Large intestine (tissue), 3 donors: Measurements from ENCODE around the gene UCN2. TPM values are rescaled to one million over a fixed set of nuclear protein-coding genes. Genes with fewer than 3 reads are reported as not detected.

Source experiments
- DNase-seq, 2 donors: peaks; one replicate each; pipeline versions ENCODE4 v3.0.0 to v3.0.0-alpha.2; 2013
- H3K27ac ChIP-seq: one replicate; pipeline ENCODE4 v1.5.1; 2013; ENCODE audit warnings: low read length
- H3K27me3 ChIP-seq: 2 replicates; pipeline ENCODE4 v1.6.1; 2013; ENCODE audit warnings: low read length; ENCODE audit not compliant: control insufficient read depth, insufficient read depth
- H3K36me3 ChIP-seq: 2 replicates; pipeline ENCODE4 v1.6.1; 2013; ENCODE audit warnings: low read length; ENCODE audit not compliant: control insufficient read depth, insufficient read depth
- H3K4me1 ChIP-seq: one replicate; pipeline ENCODE4 v1.6.1; 2013; ENCODE audit warnings: low read length; ENCODE audit not compliant: control insufficient read depth, insufficient read depth
- H3K4me3 ChIP-seq: one replicate; pipeline ENCODE4 v1.5.1; 2013; ENCODE audit warnings: low read length
- H3K9me3 ChIP-seq: one replicate; pipeline ENCODE4 v1.6.1; 2013; ENCODE audit warnings: mild to moderate bottlenecking, low read depth, low read length, moderate library complexity; ENCODE audit not compliant: control insufficient read depth
- WGBS: methylation state at CpG from one replicate; pipeline ENCODE4 v1.1.5; 2013; ENCODE audit warnings: low lambda C conversion rate; ENCODE audit not compliant: insufficient coverage; 5-methylcytosine and 5-hydroxymethylcytosine counted together
- polyA plus RNA-seq: library from polyadenylated mRNA; unstranded; fragments of 120-200 nt; gene quantifications from one replicate; pipeline ENCODE4 v1.2.1, GENCODE V29; 2013

Gene UCN2
- polyA plus RNA-seq, 1 donor: 0.87 TPM

DNA sequence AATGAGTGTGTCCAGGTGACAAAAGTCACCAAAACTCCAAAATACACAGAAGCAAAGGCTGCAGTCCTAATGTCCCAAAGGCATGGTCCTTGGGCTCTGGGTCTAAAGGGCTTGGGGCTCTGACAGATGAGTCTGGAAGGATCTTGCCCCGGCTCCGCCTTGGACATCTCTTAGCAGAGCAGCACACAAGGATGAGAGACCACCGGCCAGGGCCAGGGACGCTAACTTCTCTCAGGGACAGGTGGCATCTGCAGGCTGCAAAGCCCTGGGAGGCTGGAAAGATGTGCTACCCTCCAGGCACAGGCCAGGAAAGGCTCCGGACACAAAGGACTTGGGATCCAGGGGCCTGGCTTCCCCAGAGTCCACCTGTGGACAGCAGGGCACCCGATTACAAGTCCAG lies 45.5 kb downstream of the UCN2 start:
- Histone ChIP-seq H3K36me3 (peaks cover 7% of the 10 kb centered on the region), H3K27me3 (no peaks in the 10 kb centered on the region), H3K4me1 (no peaks in the 10 kb centered on the region), H3K9me3 (no peaks in the 10 kb centered on the region), H3K4me3 (no peak overlapping the region), H3K27ac (no peak overlapping the region)
- DNase-seq: no peak
- no CpG with 5 or more reads among the region's 6 CpGs for WGBS

DNA sequence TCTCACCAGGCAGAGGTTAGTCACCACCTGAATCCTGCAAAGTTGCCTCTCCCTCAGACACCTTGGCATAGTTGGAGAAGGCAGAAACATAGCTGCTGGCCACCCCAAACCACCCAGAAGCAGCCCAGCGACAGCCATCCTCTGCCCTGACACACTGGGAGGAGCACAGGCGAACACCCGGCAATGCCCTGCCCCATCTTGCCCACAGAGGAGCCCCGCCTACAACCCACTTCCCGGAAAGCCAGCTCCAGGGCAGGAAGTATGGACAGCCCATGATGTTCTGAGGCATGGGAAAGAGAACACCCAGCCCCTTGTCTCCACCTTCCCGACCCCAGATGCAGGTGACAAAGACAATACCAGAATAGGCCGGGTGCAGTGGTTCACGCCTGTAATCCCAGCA lies 47.0 kb downstream of the UCN2 start:
- no CpG with 5 or more reads among the region's 8 CpGs for WGBS
- peaks cover 5% of the 10 kb centered on the region for H3K36me3 ChIP-seq
- H3K27me3 ChIP-seq: no peaks in the 10 kb centered on the region
- no peaks in the 10 kb centered on the region for H3K9me3 ChIP-seq
- no peak overlapping the region for H3K4me3 ChIP-seq
- H3K27ac ChIP-seq: no peak overlapping the region
- H3K4me1 ChIP-seq: no peaks in the 10 kb centered on the region
- no peak for DNase-seq

DNA sequence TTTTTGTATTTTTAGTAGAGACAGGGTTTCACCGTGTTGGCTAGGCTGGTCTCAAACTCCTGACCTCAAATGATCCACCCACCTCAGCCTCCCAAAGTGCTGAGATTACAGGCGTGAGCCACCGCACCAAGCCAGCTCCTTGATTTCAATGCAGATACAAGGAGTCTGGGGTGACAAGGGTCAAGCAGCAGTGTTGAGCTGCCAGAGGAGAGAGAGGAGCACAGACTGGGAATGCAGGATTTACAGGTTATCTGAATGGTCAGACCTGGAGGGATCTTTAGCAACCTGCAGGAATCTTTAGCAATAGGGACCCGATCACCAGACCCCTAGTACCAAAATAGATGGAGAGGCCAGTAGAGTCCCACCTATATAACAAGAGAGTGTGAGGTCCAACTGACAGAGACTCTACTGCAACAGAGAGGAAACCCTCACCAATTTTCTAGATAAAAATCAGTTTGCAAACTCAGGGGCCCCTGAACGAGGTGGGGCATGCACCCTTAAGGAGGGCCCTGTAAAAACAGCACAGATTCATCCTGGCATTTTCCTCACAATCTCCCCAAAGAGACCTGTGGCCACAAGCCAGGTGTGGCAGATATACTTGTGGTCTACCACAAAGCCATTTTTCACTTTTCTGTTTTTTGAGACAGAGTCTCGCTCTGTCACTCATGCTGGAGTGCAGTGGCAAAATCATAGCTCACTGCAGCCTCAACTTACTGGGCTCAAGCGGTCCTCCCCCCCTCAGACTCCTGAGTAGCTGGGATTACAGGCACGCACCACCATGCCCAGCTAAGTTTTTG lies 49.0 kb downstream of the UCN2 start:
- no peaks in the 10 kb centered on the region for H3K27me3 ChIP-seq
- H3K4me3 ChIP-seq: no peak overlapping the region
- peaks cover 3% of the 10 kb centered on the region for H3K36me3 ChIP-seq
- no peak for DNase-seq
- no peak overlapping the region for H3K27ac ChIP-seq
- H3K4me1 ChIP-seq: no peaks in the 10 kb centered on the region
- H3K9me3 ChIP-seq: no peaks in the 10 kb centered on the region
- no CpG with 5 or more reads among the region's 8 CpGs for WGBS

Other genes starting within 250 kb of the UCN2 start
- gene SPINK8, start 230.1 kb downstream of the UCN2 start, polyA plus RNA-seq: not detected
- gene FBXW12, start 191.6 kb downstream of the UCN2 start, polyA plus RNA-seq: 0.18 TPM
- 121 TPM for gene PLXNB1, start 133.7 kb downstream of the UCN2 start, polyA plus RNA-seq
- 19.0 TPM for gene CCDC51, start 123.7 kb downstream of the UCN2 start, polyA plus RNA-seq
- 283 TPM for gene TMA7, start 123.5 kb downstream of the UCN2 start, polyA plus RNA-seq
- 6.6 TPM for gene ATRIP, start 117.0 kb downstream of the UCN2 start, polyA plus RNA-seq
- gene SHISA5, start 59.6 kb downstream of the UCN2 start, polyA plus RNA-seq: 200 TPM
- 17.3 TPM for gene PFKFB4, start 7.0 kb downstream of the UCN2 start, polyA plus RNA-seq
- 121 TPM for gene COL7A1, start 31.5 kb upstream of the UCN2 start, polyA plus RNA-seq
- 259 TPM for gene UQCRC1, start 45.9 kb upstream of the UCN2 start, polyA plus RNA-seq
- gene TMEM89, start 58.0 kb upstream of the UCN2 start, polyA plus RNA-seq: 0.09 TPM
- gene SLC26A6, start 71.7 kb upstream of the UCN2 start, polyA plus RNA-seq: 41.2 TPM
- 3.9 TPM for gene CELSR3, start 99.1 kb upstream of the UCN2 start, polyA plus RNA-seq
- gene NCKIPSD, start 122.1 kb upstream of the UCN2 start, polyA plus RNA-seq: 15.2 TPM
- 176 TPM for gene IP6K2, start 153.4 kb upstream of the UCN2 start, polyA plus RNA-seq